ENCODE measurements around the gene GAK. TPM values are rescaled to one million over a fixed set of nuclear protein-coding genes. Genes with fewer than 3 reads are reported as not detected.
A peak's percentile ranks its signal among the peaks of the same experiment; 100 is the strongest.

Gene GAK
- total and polyA plus RNA-seq, 8 donors, result 47.5 to 226 (median 64.8) TPM

DNA sequence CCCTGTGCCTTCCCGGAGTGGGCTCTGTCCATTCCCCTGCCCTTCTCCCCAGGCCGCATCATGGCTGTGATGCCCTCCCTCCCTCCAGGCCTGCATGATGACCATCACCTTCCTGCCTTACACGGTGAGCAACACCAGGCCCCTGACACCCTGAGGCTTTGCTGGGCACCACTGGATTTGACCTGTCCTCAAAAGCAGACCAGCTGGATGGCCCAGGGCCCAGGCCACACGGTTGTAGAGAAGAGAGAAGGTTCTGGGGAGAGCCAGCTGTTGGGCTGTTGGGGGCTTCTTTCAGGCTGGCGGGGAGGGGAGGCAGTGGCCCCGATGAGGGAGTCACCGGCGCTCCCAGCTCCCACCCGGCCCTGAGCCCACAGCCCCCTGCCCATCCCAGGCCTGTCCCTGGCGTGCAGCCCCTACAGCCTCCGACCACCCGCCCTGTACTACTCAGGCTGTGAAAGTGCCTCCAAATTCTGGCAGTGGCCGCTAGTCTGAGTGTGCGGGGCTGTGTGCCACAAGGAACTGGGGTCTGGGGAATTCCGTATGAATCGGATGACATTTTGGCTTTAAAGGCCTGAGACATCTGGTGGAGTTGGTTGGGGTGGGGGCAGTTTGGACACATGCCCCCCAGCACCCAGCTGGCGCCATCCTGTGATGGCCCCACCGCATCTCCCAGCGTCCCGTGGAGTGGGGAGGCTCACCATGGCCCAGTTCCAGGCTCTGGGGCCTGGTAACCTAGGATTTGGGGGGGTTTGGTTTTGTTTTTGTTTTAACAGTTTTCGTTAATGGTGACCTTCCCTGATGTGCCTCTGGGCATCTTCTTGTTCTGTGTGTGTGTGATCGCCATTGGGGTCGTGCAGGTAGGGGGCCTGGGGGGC, 19.7 kb upstream of the GAK start:
- FAIRE-seq (no peak), ATAC-seq (no peak), DNase-seq (peak in 1 of 6 donors; percentile 1)
- intact Hi-C loops (cut with DNase I), result no loop called here
- H3K4me1 ChIP-seq, result no peaks in the 10 kb centered on the region
- H3K36me3 ChIP-seq, result no peaks in the 10 kb centered on the region
- no peaks in the 10 kb centered on the region for H3K9me3 ChIP-seq
- no peak overlapping the region for H3K4me3 ChIP-seq
- TF ChIP-seq, protein P1, sequence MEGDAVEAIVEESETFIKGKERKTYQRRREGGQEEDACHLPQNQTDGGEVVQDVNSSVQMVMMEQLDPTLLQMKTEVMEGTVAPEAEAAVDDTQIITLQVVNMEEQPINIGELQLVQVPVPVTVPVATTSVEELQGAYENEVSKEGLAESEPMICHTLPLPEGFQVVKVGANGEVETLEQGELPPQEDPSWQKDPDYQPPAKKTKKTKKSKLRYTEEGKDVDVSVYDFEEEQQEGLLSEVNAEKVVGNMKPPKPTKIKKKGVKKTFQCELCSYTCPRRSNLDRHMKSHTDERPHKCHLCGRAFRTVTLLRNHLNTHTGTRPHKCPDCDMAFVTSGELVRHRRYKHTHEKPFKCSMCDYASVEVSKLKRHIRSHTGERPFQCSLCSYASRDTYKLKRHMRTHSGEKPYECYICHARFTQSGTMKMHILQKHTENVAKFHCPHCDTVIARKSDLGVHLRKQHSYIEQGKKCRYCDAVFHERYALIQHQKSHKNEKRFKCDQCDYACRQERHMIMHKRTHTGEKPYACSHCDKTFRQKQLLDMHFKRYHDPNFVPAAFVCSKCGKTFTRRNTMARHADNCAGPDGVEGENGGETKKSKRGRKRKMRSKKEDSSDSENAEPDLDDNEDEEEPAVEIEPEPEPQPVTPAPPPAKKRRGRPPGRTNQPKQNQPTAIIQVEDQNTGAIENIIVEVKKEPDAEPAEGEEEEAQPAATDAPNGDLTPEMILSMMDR (IDR thresholded peaks at IDR 0.05), result no peak
- 92 to 93% methylated on average over 23 of the region's 23 CpGs for WGBS, 2 donors
- H3K27me3 ChIP-seq, result no peaks in the 10 kb centered on the region
- H3K27ac ChIP-seq, result no peak overlapping the region

DNA sequence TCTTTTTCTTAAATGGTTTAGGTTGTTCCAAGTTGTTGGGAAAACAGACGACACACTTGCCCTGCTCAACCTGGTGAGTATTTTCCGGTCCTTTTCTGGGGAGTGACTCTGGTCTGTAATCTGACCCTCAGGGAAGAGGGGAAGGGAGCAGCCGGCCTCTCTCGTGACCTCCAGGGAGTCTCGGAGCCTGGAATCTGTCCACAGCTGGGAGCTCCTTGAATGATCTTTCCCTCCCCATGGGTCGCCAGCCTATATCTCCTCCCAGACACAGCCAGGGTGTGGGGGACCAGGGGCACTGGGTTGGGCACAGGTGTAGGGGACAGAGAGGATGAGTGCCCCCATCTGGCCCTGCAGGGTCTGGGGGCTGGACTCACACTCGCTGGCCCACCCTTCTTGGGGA, 19.1 kb upstream of the GAK start:
- Histone ChIP-seq H3K36me3 (no peaks in the 10 kb centered on the region), H3K9me3 (no peaks in the 10 kb centered on the region), H3K27me3 (no peaks in the 10 kb centered on the region)

DNA sequence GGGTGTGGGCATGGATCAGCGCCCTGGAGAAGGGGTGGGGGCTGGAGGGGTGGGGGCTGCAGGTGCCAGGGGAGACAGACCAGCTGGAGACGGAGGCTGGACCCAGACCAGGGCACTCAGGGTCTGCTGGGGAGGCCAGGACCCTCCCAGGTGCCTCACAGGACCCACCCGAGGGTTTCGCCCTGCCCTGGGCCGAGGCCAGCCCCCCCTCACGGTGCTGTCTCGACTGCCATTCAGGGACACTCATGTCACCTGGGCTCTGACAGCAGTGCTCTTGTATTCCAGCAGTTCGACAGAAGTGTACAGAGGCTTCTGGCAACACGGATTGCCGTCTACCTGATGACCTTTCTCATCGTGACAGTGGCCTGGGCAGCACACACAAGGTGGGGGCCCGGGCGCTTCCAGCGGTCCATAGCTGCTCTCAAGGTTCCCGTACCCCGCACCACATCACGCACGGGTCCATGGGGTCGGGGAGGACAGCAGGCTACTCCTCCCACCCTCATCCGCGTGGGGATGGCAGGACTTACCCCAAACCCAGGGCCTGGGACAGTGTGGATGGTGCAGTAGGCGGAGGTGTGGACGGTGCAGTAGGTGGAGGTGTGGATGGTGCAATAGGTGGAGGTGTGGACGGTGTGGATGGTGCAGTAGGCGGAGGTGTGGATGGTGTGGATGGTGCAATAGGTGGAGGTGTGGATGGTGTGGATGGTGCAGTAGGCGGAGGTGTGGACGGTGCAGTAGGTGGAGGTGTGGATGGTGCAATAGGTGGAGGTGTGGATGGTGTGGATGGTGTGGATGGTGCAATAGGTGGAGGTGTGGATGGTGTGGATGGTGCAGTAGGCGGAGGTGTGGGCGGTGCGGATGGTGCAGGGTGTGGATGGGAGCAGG, 18.3 kb upstream of the GAK start:
- FAIRE-seq (no peak), DNase-seq (peak in 1 of 6 donors; percentile 1), ATAC-seq (no peak)
- Histone ChIP-seq H3K9me3 (no peaks in the 10 kb centered on the region), H3K27me3 (no peaks in the 10 kb centered on the region), H3K27ac (no peak overlapping the region), H3K36me3 (no peaks in the 10 kb centered on the region), H3K4me3 (no peak overlapping the region), H3K4me1 (no peaks in the 10 kb centered on the region)
- TF ChIP-seq, protein P1 (IDR thresholded peaks at IDR 0.05), result no peak
- intact Hi-C loops (cut with DNase I), result no loop called here
- WGBS, 2 donors, result 91 to 92% methylated on average over 30 of the region's 30 CpGs

More for the DNA sequence above, 19.1 kb upstream of the GAK start:
- 87 to 89% methylated on average over 6 to 7 of the region's 7 CpGs for WGBS, 2 donors
- ATAC-seq, result no peak
- DNase-seq, result no peak
- Histone ChIP-seq H3K4me3 (no peak overlapping the region), H3K4me1 (no peaks in the 10 kb centered on the region), H3K27ac (no peak overlapping the region)
- intact Hi-C loops (cut with DNase I), result no loop called here
- no peak for FAIRE-seq
- TF ChIP-seq, protein P1 (IDR thresholded peaks at IDR 0.05), result no peak

DNA sequence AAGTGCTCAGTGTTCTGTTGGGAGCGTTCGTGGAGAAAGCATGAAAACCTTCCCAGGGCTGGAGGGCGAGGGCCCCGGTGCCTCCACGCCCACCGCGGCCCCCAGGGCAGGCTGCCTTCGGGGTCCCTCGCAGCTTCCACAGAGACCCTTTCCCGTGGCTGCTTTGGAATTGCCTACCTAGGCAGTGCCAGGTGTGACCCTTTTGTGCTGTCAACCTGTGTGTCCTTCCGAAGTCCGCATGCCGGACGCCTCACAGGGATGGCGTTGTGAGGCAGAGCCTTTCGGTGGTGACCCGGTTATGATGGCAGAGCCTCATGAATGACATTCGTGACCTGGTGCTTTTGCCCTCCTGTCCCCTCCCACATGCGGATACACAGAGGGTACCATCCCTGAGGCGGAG, 17.5 kb upstream of the GAK start:
- 92% methylated on average over 20 of the region's 20 CpGs for WGBS, 2 donors
- H3K4me3 ChIP-seq, result no peak overlapping the region
- H3K36me3 ChIP-seq, result no peaks in the 10 kb centered on the region
- intact Hi-C loops (cut with DNase I), result no loop called here
- no peaks in the 10 kb centered on the region for H3K27me3 ChIP-seq
- no peak overlapping the region for H3K27ac ChIP-seq
- H3K9me3 ChIP-seq, result no peaks in the 10 kb centered on the region
- ATAC-seq, result no peak
- TF ChIP-seq, protein P1 (IDR thresholded peaks at IDR 0.05), result no peak
- FAIRE-seq, result no peak
- DNase-seq, result no peak
- H3K4me1 ChIP-seq, result no peaks in the 10 kb centered on the region

Data from pancreas (tissue), 10 donors.